Measurements from ENCODE around the gene GAS2.

- TF ChIP-seq CTCF (conservative IDR thresholded peaks at IDR 0.05) (no peak), EZH2 (IDR thresholded peaks at IDR 0.05; ENCODE audit: low read depth) (no peak)
Observed at GRCh38 chr11:22763166-22763565, 96.8 kb downstream of the GAS2 start.

Data from PC-9 (cell line).